Peyer's patch (tissue), 4 donors: Measurements from ENCODE around the gene FASTK.

ENCODE experiments used
- CTCF ChIP-seq, 6 experiments: fragments of 450-650 bp in 4 of 6; fragments of 200-600 bp in 2 of 6; sonication (generic) in 1 of 6; IDR thresholded peaks; one replicate each; pipeline ENCODE4 v1.5.1; 2017 to 2019; ENCODE audit warnings: antibody characterized with exemption in 6 of 6, mild to moderate bottlenecking in 3 of 6, moderate library complexity in 1 of 6
- POLR2A ChIP-seq, 2 donors: fragments of 450-650 bp; IDR thresholded peaks; one replicate each; pipeline ENCODE4 v1.5.1; 2017; ENCODE audit warnings: antibody characterized with exemption in 2 of 2, mild to moderate bottlenecking in 2 of 2, moderate library complexity in 2 of 2

DNA sequence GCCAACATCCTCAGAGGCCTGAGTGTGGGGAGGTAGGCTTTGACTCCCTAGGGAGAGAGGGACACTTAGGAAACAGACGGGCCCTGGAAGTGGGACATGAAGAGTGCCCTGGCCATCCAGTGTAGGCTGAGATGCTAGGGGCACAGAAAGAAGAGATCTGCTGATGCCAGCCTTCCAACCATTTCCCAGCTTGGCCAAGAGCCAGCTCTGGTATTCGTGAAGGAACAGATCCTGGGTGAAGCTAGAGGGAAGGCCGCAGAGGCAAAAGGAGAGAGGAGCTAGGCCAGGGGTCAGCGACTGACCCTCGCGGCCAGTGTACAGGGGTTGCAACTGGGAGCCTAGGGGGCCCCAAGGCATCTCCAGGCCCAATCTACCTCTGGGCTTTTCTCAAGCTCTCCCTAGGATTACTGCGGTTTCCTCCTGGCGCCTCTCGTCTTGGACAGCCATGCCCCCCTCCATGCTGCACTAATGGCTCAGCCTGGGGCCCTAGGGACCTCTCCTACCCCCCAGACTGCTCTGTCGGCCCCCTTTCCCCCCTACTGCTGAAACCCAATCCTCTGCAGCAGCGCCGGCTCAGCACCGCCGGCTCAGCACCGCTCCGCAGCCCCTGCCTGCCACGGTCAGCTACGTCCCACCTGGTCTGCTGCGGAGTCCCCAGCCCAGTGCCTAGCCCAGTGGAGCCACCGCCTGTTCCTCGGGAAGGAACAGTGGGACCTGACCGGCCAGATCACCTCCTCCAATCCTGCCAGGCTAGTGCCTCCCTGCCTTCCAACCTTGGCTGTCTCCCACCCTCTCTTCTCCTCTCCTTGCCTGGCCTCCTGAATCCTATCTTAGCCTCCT lies 32.4 kb downstream of the FASTK start, which contains the start of gene ASIC3:
- TF ChIP-seq CTCF (IDR thresholded peaks at IDR 0.05): no peak
- no peak for TF ChIP-seq POLR2A (IDR thresholded peaks at IDR 0.05)
